GM18870 (cell line): ENCODE results near the gene PSME1.

Experiments
- ATAC-seq: cut with Tn5 transposase; IDR thresholded peaks from one replicate; pipeline ENCODE4 v1.9.1; 2021; ENCODE audit warnings: moderate library complexity; ENCODE audit not compliant: unreplicated experiment

The PSME1 gene

GRCh38 chr14:24167469-24168114 lies 31.6 kb downstream of the PSME1 start:
- ATAC-seq: no peak

GRCh38 chr14:24171422-24172260 lies 35.6 kb downstream of the PSME1 start, which contains the start of gene REC8:
TSS of gene REC8 (plus strand) at chr14:24172080. CDS start at chr14:24172553, 473 bp downstream.
- ATAC-seq: peak; percentile 59

GRCh38 chr14:24172261-24172860 lies 36.4 kb downstream of the PSME1 start:
- ATAC-seq: no peak

- ATAC-seq: no peak
Measured at GRCh38 chr14:24172871-24173281, 36.9 kb downstream of the PSME1 start.

- no peak for ATAC-seq
Measured at GRCh38 chr14:24176599-24176998, 40.6 kb downstream of the PSME1 start.

- no peak for ATAC-seq
Measured at GRCh38 chr14:24177041-24177825, 41.2 kb downstream of the PSME1 start.

GRCh38 chr14:24177891-24178290 lies 41.9 kb downstream of the PSME1 start:
- ATAC-seq: no peak

GRCh38 chr14:24178399-24179178 lies 42.6 kb downstream of the PSME1 start:
- no peak for ATAC-seq

- no peak for ATAC-seq
Measured at GRCh38 chr14:24179294-24179960, 43.4 kb downstream of the PSME1 start.

GRCh38 chr14:24179961-24180796 lies 44.2 kb downstream of the PSME1 start:
- no peak for ATAC-seq

- ATAC-seq: no peak
Measured at GRCh38 chr14:24181371-24182077, 45.5 kb downstream of the PSME1 start.

GRCh38 chr14:24182110-24182882 lies 46.3 kb downstream of the PSME1 start:
- no peak for ATAC-seq

GRCh38 chr14:24183014-24183481 lies 47.1 kb downstream of the PSME1 start:
- no peak for ATAC-seq

- ATAC-seq: no peak
Measured at GRCh38 chr14:24184104-24184970, 48.3 kb downstream of the PSME1 start.

- ATAC-seq: no peak
Measured at GRCh38 chr14:24185026-24185425, 49.0 kb downstream of the PSME1 start.

GRCh38 chr14:24185741-24186140 lies 49.7 kb downstream of the PSME1 start:
- ATAC-seq: no peak
